GM13977 (cell line): ENCODE measurements around the gene UQCR10.

ENCODE experiments used
- DNase-seq: peaks from one replicate; pipeline ENCODE4 v3.0.0; 2012; ENCODE audit warnings: low spot score
- in situ Hi-C: fragments of 300-500 bp; cut with MboI; formaldehyde crosslinking; loops from one replicate; pipeline ENCODE4 v1.12.0; 2022; ENCODE audit warnings: low sequenced_read_pairs, low pct_unique_long_range_greater_than_20kb, mixed read lengths, inconsistent platforms; ENCODE audit not compliant: unreplicated experiment
- TF ChIP-seq, protein P1 (sequence below): IDR thresholded peaks from 2 replicates; pipeline ENCODE4 v1.5.1; 2012; ENCODE audit warnings: mild to moderate bottlenecking, control low read depth; ENCODE audit not compliant: insufficient read depth; ENCODE audit errors: extremely low read depth, missing control alignments

Gene UQCR10

DNA sequence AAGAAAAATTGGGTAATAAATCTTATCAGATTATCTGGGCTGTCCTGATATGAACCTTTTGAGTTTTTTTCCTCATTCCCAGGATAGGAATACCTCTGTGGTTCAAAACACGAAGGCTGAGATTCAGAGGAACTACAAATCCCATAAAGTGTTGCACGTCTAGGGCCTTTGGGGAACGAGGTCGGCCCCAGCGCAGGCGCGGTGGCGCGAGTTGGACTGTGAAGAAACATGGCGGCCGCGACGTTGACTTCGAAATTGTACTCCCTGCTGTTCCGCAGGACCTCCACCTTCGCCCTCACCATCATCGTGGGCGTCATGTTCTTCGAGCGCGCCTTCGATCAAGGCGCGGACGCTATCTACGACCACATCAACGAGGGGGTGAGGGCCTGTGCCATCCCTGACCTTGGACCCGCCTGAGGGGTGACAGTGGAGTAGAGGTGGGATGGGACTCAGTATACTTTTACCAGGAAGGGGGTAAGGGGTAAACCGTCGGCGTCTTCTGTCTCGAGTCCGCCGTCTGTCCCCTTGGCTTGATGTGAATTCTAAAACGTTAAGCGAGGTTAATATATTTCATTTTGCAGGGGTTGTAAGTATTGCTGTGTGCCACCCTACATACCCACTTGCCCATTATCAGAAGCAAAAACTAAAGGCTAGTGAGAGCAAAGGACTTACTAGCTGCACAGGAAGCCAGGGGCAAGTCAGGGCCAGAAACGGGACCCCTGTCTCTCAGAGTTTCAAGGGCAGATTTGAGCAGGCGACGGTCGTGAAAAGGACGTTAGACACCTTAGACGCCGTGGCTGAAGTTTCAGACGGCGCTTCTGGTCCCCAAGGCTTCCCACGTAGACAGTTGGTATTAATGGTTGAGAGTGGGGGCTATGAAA lies at the start of gene UQCR10:
UQCR10 (plus strand) TSS at position 199 of the 881 bp plus-strand sequence; CDS start at position 229, 30 bp downstream.
- peak; percentile 93 for DNase-seq
- TF ChIP-seq, protein P1, sequence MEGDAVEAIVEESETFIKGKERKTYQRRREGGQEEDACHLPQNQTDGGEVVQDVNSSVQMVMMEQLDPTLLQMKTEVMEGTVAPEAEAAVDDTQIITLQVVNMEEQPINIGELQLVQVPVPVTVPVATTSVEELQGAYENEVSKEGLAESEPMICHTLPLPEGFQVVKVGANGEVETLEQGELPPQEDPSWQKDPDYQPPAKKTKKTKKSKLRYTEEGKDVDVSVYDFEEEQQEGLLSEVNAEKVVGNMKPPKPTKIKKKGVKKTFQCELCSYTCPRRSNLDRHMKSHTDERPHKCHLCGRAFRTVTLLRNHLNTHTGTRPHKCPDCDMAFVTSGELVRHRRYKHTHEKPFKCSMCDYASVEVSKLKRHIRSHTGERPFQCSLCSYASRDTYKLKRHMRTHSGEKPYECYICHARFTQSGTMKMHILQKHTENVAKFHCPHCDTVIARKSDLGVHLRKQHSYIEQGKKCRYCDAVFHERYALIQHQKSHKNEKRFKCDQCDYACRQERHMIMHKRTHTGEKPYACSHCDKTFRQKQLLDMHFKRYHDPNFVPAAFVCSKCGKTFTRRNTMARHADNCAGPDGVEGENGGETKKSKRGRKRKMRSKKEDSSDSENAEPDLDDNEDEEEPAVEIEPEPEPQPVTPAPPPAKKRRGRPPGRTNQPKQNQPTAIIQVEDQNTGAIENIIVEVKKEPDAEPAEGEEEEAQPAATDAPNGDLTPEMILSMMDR: no peak
- in situ Hi-C loops: no loop called here

DNA sequence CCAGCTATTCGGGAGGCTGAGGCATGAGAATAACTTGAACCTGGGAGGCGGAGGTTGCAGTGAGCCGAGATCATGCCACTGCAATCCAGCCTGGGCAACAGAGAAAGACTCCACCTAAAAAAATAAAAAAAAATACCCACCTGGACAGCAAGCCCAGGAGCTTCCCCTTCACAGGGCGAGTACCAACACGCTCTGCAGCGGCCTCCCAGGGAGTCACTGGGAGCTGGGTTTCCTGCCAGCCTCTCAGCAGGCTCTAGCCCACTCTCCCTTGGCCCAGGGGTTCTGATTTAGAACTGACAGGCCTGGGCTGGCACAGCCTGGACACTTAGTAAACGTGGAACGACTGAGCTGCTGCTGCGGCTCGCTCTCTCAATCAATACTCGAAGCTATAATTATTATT lies 49.4 kb upstream of the UQCR10 start:
- in situ Hi-C loops: no loop called here
- TF ChIP-seq, protein P1: no peak
- DNase-seq: no peak

DNA sequence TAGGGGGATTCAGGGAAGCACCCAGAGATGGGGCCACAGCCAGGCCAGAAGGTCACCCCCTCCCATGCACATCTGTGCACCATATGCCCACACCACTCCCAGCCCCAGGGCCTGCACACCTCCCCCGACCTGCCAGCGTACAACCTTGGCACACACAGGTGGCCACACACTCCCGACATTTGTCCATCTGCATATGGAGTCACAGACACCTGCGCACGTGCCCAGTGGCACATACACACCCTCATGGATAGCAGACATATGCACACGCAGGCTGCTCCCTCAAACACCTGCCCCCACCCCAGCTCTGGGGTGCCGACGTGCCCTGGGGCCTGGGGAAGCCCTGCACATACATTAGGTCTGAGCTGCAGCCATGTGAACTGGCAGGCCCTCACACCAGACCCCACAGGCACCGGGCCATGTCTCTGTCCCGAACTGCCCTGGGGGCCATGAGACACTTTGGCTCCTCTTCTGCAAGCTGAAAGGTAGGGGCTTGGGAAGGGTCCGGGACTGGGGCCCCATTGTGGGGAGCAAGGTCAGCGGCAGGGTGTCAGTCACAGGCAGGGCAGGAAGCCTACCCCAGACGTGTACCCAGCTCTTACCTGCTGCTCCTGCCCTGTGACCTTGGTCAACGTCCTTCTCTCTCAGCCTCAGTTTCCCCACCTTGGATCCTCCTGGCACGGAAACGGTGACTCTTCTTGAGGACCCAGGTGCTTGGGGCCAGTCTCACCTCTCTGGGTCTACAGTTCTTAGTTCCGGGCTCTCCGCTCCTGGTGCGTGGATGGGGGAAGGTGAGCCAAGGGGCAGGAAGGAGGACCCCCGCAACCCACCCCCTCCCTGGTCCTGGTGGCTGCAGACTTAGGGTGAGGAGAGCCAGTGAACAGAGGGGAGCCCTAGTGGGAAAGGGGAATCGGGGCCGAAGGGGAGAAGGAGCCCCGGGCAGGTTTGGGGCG lies 47.9 kb upstream of the UQCR10 start:
- DNase-seq: no peak
- TF ChIP-seq, protein P1: no peak
- in situ Hi-C loops: no loop called here

DNA sequence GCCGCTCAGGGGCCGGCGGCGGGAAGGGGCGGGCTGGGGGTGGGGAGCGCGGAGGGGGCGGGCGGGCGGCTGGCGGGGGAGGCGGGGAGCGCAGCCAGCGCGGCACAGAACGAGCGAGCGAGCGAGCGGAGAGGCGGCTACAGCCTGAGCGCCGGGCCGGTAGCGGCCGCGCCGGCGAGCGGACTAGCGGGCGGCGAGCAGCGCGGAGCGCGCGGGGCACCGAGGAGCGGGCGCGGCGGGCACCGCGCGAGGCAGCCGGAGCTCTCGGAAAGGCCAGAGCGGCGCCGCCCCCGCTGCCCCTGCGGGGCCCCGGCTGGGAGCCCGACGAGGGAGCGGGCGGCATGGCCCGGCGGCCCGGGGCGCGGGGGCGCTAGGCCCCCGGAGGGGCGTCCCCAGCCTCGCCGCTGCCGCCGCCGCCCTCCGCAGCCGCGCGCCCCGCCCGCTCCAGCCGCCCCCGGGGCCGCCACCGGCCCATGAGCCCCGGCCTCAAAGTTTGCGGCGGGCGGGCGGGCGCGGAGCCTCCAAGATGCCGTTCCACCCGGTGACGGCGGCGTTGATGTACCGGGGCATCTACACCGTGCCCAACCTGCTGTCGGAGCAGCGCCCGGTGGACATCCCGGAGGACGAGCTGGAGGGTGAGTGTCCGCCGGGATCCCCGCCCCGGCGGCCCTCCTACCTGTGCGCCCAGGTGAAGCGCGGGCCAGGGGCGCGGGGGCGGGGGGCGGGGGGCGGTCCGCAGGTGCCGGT lies 47.1 kb upstream of the UQCR10 start, which contains the start of gene CABP7:
CABP7 (plus strand) TSS at position 105 of the 747 bp plus-strand sequence; CDS start at position 527, 422 bp downstream.
- in situ Hi-C loops: no loop called here
- DNase-seq: no peak
- TF ChIP-seq, protein P1: no peak

DNA sequence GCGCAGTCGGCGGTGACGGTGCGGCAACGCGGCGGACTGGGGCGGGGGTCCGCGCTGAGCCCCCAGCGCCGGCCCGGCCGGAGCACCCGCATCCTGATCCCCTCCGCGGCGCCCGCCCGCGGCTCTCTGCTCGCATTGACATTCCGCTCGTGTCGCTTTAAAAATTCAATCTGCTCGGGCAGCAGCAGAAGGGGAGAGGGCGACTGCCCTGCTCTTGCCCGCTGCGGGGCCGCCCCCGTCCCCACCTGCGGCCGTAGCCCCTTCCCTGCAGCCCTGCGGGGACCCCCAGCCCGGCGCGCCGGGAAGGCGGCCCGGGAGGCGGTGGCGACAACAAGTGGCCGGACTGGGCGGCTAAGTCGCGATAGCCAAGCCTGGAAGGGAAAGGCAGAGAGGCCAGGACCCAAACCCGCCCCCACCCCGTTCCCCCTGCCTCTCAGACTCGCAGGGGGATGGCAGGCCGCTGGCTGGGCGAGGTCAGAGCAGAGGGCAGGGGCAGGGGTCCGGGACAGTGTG lies 46.3 kb upstream of the UQCR10 start:
- in situ Hi-C loops: no loop called here
- TF ChIP-seq, protein P1: no peak
- no peak for DNase-seq
